GM18519 (cell line): Measurements from ENCODE around the gene CHRNE.
"Not testable (repeated sequence)": the region's sequence is repeated elsewhere in the genome, so short reads cannot be mapped to it uniquely, and the experiment has no call there.

Experiments
- ATAC-seq: cut with Tn5 transposase; IDR thresholded peaks from one replicate; pipeline ENCODE4 v1.9.1; 2021; ENCODE audit warnings: mild to moderate bottlenecking, moderate library complexity; ENCODE audit not compliant: unreplicated experiment, low FRiP score

CHRNE gene

DNA sequence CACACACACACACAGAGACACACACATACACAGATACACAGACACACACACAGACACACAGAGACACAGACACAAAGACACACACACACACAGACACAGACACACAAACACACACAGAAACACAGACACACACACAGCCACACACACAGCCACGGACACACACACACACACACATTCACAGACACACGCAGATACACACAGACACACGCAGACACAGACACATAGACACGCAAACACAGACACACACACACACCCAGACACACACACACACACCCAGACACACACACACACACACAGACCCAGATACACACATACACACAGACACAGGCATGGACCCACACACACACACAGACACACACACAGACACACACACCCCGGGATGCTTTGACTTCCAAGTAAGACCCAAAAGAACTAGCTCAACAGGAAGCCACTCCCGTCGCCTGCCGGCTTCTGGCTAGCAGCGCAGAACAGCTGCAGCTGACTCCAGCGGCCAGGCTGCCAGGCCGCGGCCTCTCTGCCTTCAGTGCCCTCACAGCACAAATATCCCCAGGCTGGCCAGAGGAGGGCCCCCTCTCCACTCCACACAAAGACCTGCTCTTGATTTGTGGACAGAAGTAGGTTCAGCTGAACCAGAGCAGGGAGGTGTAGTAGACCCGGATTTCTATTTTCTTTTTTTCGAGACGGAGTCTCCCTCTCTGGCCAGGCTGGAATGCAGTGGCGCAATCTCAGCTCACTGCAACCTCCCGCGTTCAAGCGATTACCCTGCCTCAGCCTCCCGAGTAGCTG, 6.0 kb upstream of the CHRNE start:
- ATAC-seq = no peak

DNA sequence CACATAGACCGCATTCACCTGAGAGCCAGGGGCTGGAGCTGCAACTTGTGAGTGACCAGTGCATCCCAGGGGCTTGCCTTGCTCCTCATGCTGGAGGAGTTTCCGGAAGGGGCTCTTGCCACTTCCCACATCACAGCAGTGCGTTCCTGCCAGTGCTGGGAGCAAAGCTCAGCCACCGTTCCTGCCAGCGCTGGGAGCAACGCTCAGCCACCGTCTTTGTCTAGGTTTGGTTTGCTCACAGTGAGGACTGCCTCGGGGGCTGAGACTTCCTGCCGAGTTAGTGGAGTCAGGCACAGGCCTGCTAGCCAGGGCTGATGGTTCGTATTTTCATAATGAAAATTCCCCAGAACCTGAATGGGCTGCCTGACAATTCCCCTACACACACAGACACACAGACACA, 5.4 kb upstream of the CHRNE start:
- no peak for ATAC-seq

DNA sequence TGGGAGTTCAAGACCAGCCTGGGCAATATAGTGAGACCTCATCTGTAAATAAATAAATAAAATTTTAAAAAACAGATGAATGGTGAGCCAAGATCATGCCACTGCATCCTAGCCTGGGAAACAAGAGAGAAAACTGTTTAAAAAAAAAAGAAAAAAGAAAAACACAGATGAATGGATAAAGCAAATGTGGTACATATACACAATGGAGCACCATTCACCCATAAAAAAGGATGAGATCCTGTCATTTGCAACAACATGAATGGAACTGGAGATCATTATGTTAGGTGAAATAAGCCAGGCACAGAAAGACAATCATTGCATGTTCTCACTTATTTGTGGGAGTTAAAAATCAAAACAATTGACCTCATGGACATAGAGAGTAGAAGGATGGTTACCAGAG, 3.7 kb upstream of the CHRNE start:
- ATAC-seq = not testable (repeated sequence)

DNA sequence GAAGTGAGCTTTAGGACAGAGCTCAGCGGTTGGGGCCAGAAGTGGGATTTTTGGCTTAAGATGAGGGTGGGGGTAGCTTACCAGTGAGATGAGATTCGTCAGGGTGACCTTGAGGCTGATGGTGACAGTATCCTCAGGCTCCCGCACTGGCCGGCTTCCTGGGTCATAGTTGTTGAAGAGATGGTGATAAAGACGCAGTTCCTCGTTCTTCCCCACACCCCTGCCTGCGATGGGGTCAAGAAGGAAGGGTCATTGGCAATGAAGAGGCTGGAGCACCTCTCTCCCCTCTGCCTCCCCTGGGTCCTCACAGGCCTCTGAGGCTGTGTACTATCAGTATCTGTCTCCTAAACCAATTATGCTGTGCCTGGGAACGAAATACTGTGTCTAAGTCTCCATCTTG, 358 bp downstream of the CHRNE start:
- no peak for ATAC-seq

DNA sequence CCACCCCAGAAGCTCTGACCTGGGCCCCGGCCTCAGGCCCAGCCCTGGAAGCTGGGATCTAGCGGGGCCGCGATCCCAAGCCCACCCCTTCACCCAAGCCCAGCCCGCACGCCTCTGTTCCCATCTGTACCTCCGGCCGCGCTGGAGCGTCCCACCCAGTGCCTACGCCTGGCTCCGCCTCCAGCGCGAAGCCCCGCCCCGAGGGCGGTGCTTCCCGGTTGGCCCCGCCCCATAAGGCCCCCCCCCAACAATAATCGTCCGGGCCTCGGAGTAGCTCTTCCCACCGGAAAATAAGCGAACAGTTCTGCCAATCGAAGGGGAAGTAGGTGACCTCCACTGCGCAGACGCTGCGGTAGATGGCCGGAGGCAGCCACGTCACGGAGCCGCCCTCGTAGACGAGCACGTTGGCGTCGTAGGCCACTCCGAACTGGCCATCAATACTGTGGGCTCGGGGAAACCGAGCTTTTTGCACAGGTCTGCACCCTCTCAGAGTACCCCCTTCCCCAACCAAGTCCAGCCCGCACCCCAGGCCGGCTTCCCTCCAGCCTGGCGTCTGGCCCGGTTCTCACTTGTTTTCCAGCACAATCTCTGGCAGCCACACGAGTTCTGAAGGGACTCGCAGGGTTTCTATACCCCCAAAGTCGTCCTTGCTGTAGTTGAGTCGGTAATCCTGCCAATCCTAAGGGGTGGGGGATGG, 1.1 kb downstream of the CHRNE start:
- ATAC-seq = no peak

DNA sequence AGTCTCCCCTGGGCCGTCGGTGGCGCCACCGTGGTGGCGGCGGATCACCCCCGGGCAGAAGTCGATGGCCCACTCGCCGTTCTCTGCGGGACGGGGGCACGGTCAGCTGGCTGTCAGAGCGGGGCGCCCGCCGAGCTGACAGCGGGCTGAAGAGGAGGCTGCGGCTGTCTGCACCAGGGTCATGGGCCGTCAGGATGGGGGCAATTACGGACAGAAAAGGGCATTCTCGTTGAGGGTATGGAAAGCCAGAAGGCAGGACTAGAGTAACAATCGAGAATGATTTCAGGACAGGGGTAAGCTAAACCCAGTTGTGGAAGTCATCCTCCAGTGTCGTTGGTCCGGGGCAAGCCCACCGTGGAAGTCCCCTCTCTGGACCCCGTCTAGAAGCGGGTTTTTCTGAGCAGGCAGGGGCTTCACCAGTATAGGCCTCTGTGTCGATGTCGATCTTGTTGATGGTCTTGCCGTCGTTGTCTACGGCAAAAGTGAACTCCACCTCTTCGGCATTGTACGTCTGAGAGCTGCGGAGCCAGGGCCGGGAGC, 1.7 kb downstream of the CHRNE start:
- ATAC-seq = no peak

DNA sequence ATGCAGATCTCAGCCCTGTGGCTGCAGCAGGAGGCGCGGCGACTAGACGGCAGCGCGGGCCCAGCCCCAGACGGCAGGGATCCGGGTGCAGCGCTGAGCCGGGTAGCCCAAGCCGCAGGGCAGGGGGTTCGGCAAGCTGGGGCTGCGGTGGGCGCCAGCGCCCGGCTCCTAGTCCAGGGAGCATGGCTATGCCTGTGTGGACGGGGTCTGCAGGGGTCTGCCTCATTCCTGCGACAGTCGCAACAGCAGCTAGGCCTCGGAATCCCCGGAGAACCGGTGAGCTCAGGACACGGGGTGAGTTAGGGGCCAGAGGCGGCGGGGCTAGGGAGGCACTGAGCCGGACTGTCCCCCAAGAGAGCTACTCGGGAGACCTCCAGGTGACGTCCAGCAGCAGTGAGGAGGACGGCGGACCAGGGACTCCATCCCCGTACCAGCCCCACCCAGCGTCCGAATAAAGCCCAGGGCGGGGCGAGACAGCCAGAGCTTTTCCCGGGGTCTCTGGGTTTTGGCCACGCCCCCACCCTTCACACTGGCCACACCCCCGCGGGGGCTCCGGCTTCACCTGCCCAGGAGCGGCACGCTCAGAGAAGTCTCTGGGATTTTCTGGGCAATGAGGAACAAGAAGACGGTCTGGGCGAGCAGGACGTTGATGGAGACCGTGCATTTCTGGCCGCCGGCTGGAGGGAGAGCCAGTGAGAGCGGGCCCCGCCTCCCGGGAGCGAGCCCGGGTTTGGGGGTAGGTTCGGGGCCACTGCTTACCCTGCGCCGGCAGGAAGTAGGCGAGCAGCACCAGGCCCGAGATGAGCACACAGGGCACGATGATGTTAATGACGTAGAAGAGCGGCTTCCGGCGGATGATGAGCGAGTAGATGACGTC, 2.4 kb downstream of the CHRNE start:
- no peak for ATAC-seq

DNA sequence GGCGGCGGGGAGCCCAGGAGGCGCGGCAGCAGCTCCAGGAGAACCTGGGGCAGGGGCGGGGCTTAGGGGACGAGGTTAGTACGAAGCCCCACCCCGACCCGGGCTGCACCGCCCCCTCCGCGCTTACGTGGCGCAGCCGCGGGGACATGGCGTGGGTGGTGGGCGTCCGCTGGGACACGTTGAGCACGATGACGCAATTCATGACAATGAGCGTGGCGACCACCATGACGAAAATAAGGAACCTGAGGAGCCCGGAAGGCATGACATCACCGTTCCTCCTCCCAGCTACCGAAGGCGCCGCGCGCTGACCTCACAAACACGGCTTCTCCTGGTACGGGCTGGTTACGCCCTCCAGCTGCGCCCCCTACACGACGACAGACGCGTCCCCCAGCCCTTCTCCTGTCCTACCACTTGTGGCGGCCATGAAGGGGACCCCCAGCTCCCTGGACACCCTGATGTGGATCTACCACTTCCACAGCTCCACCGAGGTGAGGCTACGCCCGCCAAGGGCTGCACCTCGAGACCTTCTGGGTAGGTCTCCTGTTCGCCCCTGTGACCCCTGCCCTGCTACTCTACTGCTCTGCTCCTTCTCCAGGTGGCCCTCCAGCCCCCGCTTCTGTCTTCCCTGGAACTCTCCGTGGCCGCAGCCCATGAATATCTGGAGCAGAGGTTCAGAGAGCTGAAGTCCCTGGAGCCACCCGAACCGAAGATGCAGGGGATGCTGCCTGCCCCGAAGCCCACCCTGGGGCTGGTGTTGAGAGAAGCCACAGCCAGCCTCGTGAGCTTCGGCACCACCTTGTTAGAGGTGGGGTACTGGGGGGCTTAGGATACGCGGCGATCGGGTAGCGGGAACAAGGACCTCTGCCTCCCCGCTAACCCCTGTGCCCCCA, 3.3 kb downstream of the CHRNE start, which contains the start of gene C17orf107:
TSS of gene C17orf107 (plus strand) at position 196 of the 890 bp plus-strand sequence. CDS start at position 423, 227 bp downstream.
- no peak for ATAC-seq

DNA sequence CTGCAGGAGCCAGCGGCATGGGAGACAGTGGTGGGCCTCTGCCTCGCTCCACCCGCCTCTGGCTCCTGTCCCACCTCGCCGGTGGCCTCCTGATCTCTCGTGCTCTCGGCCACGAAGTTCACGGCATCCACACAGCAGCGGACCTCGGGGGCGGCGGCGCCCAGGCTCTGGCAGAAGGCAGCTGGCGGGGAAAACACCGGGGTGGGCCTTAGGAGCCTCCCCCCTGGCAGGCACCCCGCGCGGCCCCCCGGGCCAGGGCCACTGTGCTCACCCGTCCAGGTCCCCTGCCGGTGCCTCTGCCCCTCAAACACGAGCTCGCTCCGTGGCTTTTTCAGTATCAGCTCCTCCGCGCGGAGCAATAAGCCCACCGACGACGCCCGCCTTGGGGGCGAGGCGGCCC, 4.0 kb downstream of the CHRNE start:
- ATAC-seq = no peak

DNA sequence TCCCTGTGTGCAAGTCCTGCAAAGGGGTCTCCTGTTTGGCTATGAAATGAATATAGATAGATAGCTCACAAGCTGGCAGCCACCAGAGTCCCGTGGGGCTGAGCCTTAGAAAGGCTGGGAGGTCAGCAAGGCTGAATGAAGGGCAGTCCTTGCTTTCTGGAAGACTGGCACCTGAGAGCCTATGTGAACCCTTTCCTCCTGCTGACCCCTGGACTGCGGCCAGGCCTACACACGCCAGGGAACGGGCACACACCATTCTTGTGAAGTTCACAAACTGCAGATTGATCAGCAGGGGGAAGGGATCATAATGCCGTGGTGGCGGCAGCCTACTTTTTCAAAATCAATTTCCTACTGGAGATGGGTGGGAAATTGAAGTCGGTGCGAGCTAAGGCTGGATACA, 4.5 kb downstream of the CHRNE start:
- no peak for ATAC-seq

DNA sequence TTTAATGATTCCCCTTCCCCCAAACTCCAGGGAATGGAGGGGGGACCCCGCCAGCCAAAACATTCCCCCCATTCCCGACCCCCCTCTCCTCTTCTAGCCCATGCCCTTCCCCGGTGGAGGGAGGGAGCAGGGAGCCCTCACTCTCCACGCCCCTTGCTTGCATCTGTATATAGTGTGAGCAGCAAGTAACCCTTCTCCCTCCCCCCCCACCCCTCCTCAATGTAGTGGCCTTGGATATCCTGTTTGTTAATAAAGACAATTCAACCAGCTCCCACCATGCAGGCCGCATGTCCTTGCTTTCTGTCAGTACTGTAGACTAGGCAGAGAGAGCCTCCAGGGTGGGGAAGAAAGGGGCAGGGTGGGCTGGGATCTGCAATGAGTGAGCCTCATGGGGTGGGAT, 5.1 kb downstream of the CHRNE start:
- no peak for ATAC-seq

DNA sequence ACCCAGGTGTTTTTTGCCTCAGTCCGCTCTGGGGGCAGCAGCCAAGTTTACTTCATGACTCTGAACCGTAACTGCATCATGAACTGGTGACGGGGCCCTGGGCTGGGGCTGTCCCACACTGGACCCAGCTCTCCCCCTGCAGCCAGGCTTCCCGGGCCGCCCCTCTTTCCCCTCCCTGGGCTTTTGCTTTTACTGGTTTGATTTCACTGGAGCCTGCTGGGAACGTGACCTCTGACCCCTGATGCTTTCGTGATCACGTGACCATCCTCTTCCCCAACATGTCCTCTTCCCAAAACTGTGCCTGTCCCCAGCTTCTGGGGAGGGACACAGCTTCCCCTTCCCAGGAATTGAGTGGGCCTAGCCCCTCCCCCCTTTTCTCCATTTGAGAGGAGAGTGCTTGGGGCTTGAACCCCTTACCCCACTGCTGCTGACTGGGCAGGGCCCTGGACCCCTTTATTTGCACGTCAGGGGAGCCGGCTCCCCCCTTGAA, 5.7 kb downstream of the CHRNE start:
- no peak for ATAC-seq

DNA sequence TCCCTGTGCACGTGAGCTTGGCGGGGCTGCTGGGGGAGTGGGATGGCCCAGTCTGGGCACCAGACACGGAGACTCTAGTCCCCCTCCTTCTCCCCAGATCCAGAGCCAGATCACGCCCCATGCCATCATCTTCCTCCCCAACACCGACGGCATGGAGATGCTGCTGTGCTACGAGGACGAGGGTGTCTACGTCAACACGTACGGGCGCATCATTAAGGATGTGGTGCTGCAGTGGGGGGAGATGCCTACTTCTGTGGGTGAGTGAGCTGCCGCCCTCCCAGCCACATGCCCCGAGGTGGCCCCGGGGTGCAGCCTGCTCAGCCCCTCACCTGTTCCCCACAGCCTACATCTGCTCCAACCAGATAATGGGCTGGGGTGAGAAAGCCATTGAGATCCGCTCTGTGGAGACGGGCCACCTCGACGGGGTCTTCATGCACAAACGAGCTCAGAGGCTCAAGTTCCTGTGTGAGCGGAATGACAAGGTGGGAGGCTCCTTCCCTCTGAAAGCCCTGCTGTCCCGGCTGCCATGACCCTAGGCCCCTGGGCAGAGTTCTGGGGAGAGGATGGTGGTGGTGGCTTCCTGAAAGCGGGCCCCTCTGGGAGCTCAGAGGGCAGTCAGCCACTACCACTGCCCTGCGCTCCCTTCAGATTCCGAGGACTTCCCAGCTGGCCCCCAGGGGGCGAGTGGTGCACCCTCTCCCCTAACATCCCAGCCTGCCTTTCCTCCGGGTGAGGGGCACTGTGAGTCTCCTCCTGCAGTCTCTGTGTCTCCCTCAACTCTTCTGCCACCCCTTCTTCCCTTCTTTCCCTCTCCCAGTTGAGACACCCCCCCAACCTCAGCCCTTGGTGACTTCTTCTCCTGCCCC, 6.3 kb downstream of the CHRNE start:
- no peak for ATAC-seq

DNA sequence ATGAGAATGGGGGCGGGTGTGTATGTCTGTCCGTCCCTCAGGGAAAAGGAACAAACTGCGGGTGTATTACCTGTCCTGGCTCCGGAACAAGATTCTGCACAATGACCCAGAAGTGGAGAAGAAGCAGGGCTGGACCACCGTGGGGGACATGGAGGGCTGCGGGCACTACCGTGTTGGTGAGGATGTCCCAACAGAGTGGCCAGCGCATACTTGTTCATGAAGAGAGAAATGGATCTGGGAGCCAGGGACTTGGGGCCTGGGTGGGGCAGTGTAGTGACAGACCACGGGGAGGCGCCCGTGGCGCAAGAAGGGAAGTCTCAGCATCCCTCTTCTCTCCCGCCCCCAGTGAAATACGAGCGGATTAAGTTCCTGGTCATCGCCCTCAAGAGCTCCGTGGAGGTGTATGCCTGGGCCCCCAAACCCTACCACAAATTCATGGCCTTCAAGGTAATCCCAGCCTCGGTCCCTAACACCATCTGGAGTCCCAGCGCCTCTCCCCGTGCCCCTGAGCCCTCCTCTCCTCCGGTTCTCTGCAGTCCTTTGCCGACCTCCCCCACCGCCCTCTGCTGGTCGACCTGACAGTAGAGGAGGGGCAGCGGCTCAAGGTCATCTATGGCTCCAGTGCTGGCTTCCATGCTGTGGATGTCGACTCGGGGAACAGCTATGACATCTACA, 7.1 kb downstream of the CHRNE start:
- no peak for ATAC-seq

DNA sequence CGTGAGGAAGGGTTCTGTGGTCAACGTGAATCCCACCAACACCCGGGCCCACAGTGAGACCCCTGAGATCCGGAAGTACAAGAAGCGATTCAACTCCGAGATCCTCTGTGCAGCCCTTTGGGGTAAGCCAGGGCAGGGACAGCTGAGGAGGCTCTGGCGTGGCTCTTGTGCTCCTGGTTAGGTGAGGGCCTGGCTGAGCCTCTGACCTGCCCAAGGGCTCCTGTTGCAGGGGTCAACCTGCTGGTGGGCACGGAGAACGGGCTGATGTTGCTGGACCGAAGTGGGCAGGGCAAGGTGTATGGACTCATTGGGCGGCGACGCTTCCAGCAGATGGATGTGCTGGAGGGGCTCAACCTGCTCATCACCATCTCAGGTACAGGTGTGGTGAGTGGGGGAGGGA, 7.8 kb downstream of the CHRNE start:
- ATAC-seq = no peak

DNA sequence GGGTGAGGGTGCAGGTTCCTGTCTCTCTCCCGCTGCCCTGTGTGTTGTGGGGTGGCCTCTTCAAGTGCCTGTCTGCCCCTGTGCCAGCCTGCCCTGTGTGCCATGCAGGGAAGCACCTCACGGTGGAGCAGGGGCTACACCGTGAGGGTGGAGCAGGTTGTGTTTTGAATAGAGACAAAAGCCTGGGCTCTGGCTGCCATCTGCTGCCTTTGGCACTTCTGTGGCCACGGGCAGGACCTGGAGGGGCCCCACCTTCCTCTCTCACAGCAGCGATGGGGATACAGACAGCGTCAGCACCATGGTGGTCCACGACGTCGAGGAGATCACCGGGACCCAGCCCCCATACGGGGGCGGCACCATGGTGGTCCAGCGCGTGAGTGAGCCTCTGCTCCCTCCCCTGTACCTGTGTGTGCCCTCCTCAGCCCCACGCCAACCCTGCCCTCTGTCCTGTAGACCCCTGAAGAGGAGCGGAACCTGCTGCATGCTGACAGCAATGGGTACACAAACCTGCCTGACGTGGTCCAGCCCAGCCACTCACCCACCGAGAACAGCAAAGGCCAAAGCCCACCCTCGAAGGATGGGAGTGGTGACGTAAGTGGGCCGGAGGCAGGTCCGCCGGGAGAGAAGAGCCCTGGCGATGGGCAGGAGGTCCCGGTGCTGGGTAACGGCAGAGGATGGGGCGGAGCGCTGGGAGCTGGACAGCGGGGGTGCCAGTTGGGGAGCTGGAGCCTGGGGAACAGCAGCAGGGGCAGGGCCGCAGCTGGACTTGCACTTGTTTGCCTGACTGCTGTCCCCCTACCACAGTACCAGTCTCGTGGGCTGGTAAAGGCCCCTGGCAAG, 9.0 kb downstream of the CHRNE start:
- no peak for ATAC-seq

DNA sequence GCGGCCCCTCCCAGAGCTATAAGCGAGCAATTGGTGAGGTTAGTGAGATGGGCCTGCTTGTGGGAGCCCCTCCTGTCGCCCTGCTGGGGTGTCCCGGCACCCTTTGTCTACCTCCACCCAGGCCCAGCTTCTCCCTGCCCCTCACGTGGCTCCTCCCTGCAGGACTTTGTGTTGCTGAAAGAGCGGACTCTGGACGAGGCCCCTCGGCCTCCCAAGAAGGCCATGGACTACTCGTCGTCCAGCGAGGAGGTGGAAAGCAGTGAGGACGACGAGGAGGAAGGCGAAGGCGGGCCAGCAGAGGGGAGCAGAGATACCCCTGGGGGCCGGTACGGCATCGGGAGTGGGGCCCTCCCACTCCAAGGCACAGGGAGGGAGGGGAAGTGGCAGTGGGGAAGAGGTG, 9.6 kb downstream of the CHRNE start:
- ATAC-seq = no peak
